Adrenal gland (tissue), 5 donors: ENCODE measurements around the gene ERBIN.

Experiments used
- POLR2A ChIP-seq, 2 donors: fragments of 450-650 bp; IDR thresholded peaks; one replicate each; pipeline ENCODE4 v1.6.1; 2017; ENCODE audit warnings: antibody characterized with exemption in 2 of 2, mild to moderate bottlenecking in 2 of 2, moderate library complexity in 1 of 2
- TF ChIP-seq, protein P1 (sequence below), 6 experiments: fragments of 450-650 bp in 4 of 6; fragments of 200-600 bp in 2 of 6; sonication (generic) in 1 of 6; IDR thresholded peaks; 1 replicate in 5 of 6; 2 replicates in 1 of 6; pipeline versions ENCODE4 v1.5.1 to v1.8.0; 2016 to 2021; ENCODE audit warnings: antibody characterized with exemption in 6 of 6, mild to moderate bottlenecking in 2 of 6, moderate library complexity in 1 of 6
- donor health status: DM: no; HTN: no; CAD: no.

DNA sequence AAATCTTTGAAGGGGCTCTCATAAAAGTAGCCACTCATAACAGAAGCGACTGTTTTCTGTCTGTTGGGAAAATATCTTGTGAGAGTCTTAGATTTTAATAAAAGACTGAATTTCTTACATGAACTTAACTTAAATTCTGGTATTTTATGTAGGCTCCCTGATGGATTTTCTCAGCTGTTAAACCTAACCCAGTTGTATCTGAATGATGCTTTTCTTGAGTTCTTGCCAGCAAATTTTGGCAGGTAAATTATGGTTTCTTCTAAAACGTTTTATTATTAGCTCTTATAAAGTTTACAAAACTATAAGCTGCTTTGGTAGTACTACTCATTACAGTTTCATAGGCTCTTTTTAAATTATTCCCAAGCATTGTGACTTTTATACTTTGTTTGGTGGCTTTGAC lies 87.0 kb downstream of the ERBIN start:
- TF ChIP-seq, protein P1, sequence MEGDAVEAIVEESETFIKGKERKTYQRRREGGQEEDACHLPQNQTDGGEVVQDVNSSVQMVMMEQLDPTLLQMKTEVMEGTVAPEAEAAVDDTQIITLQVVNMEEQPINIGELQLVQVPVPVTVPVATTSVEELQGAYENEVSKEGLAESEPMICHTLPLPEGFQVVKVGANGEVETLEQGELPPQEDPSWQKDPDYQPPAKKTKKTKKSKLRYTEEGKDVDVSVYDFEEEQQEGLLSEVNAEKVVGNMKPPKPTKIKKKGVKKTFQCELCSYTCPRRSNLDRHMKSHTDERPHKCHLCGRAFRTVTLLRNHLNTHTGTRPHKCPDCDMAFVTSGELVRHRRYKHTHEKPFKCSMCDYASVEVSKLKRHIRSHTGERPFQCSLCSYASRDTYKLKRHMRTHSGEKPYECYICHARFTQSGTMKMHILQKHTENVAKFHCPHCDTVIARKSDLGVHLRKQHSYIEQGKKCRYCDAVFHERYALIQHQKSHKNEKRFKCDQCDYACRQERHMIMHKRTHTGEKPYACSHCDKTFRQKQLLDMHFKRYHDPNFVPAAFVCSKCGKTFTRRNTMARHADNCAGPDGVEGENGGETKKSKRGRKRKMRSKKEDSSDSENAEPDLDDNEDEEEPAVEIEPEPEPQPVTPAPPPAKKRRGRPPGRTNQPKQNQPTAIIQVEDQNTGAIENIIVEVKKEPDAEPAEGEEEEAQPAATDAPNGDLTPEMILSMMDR (IDR thresholded peaks at IDR 0.05), result no peak
- TF ChIP-seq POLR2A (IDR thresholded peaks at IDR 0.05), result no peak
